Astrocyte (in vitro differentiated cells and primary cell): Measurements from ENCODE around the gene NKG7.

Experiments used
- EZH2 ChIP-seq: IDR thresholded peaks from 2 replicates; pipeline ENCODE4 v1.6.1; 2012; ENCODE audit warnings: mild to moderate bottlenecking, low read length, inconsistent platforms; ENCODE audit not compliant: insufficient read depth
- TF ChIP-seq, protein P1 (sequence below): IDR thresholded peaks from 2 replicates; pipeline ENCODE4 v1.5.1; 2011; ENCODE audit warnings: low read depth, mild to moderate bottlenecking, inconsistent platforms, low read length, moderate library complexity; ENCODE audit not compliant: insufficient read depth

DNA sequence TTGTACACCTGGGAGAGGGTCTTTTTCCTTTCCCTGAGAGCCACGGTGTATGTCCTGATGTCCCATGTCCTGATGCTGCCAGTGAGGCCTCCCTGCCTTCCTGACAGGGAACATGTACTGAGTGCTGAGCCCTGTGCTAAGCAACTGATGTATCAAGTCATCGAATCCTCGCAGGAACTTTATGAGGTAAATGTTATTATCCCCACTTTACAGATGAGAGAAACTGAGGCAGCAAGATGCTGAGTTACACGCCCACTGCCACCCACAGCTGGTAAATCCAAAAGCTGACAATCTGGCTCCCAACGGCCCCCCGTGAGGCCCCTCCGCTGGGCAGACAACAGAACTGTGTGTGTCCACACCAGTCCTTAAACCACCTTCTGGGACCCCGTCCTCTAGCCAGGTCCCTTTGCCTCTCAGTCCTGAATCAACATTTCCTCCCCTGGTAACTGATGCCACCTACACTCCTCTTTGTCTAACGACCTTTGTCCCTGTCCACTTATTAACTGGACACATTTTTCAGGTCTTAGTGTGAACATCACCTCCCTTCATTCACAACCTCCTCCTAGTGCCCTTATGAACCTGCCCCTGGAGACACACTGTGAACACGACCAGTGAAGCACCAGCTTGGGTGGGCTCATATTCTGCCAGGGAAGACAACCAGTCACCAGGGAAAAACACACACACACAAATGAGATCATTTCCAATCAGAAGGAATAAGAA lies 25.1 kb downstream of the NKG7 start:
- TF ChIP-seq, protein P1, sequence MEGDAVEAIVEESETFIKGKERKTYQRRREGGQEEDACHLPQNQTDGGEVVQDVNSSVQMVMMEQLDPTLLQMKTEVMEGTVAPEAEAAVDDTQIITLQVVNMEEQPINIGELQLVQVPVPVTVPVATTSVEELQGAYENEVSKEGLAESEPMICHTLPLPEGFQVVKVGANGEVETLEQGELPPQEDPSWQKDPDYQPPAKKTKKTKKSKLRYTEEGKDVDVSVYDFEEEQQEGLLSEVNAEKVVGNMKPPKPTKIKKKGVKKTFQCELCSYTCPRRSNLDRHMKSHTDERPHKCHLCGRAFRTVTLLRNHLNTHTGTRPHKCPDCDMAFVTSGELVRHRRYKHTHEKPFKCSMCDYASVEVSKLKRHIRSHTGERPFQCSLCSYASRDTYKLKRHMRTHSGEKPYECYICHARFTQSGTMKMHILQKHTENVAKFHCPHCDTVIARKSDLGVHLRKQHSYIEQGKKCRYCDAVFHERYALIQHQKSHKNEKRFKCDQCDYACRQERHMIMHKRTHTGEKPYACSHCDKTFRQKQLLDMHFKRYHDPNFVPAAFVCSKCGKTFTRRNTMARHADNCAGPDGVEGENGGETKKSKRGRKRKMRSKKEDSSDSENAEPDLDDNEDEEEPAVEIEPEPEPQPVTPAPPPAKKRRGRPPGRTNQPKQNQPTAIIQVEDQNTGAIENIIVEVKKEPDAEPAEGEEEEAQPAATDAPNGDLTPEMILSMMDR, result no peak
- no peak for TF ChIP-seq EZH2
